Cardiac fibroblast (primary cell): ENCODE data around the gene SFTPD.
A peak's percentile ranks its signal among the peaks of the same experiment; 100 is the strongest.

Experiments
- DNase-seq, 2 donors: peaks; one replicate each; pipeline versions ENCODE4 v3.0.0 to v3.0.0-alpha.2; 2010; ENCODE audit warnings: low read depth in 2 of 2
- H3K4me3 ChIP-seq, 2 donors: replicated peaks in 1 of 2; 1 replicate in 1 of 2; 2 replicates in 1 of 2; pipeline ENCODE4 v1.5.1; 2011; ENCODE audit warnings: low read depth in 2 of 2, low read length in 2 of 2, mild to moderate bottlenecking in 2 of 2, moderate library complexity in 1 of 2
- TF ChIP-seq, protein P1 (sequence below): IDR thresholded peaks from one replicate; pipeline ENCODE4 v1.5.1; 2011; ENCODE audit warnings: low read depth, mild to moderate bottlenecking, low read length, inconsistent platforms

The SFTPD gene

DNA sequence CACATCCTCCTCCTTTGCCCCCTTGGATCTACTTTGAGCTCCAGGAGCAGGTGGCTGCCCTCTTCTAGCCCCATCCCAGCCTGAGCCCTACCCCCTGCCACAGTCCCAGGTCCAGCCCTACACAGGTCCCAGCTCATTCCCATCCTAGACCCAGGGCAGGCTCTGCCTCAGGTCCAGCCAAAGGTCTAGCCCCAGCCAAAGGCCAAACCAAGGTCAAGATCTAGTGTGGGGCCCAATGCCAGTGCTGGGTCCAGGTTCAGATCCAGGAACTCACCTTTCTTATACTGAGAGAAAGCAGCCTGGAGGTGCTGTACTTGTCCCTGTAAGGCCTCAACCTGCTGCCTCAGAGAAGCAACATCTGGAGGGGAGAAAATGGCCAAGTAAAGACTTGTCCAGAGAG, 8.5 kb downstream of the SFTPD start:
- DNase-seq, result no peak
- TF ChIP-seq, protein P1, sequence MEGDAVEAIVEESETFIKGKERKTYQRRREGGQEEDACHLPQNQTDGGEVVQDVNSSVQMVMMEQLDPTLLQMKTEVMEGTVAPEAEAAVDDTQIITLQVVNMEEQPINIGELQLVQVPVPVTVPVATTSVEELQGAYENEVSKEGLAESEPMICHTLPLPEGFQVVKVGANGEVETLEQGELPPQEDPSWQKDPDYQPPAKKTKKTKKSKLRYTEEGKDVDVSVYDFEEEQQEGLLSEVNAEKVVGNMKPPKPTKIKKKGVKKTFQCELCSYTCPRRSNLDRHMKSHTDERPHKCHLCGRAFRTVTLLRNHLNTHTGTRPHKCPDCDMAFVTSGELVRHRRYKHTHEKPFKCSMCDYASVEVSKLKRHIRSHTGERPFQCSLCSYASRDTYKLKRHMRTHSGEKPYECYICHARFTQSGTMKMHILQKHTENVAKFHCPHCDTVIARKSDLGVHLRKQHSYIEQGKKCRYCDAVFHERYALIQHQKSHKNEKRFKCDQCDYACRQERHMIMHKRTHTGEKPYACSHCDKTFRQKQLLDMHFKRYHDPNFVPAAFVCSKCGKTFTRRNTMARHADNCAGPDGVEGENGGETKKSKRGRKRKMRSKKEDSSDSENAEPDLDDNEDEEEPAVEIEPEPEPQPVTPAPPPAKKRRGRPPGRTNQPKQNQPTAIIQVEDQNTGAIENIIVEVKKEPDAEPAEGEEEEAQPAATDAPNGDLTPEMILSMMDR, result no peak
- no peak overlapping the region for H3K4me3 ChIP-seq

- TF ChIP-seq, protein P1, result no peak
- H3K4me3 ChIP-seq, result no peak overlapping the region
- no peak for DNase-seq
Measured at GRCh38 chr10:79939969-79940368, 8.9 kb downstream of the SFTPD start.

DNA sequence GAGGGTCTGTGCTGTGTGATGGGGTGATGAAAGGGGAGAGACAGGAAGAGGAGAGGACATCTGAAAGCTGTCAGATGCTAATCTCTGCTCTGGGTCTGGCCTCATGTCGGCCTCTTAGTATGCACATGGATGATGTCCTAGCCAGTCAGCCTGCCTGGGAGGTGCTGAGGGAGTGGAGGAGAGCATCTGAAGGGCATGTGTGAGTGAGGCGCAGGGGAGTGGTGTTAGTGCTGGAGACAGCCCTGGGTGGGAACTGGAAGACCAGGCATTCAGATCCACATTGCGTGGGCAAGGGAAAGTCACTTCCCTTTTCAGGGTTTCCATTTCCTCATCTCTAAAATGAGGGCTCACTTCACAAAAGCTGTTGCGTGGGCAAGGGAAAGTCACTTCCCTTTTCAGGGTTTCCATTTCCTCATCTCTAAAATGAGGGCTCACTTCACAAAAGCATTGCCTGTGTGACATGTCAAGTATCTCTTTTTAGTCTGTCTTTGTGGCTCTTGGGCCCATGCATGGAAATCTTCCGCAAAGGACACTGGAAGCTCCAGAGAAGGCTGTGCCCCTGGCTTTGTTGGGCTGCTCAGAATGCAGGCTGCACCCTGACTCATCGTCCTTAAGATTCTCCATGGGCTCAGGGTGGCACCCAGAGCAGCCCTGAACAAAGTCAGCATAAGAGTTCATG, 10.0 kb downstream of the SFTPD start:
- H3K4me3 ChIP-seq, result no peak overlapping the region
- no peak for DNase-seq
- TF ChIP-seq, protein P1, result no peak

DNA sequence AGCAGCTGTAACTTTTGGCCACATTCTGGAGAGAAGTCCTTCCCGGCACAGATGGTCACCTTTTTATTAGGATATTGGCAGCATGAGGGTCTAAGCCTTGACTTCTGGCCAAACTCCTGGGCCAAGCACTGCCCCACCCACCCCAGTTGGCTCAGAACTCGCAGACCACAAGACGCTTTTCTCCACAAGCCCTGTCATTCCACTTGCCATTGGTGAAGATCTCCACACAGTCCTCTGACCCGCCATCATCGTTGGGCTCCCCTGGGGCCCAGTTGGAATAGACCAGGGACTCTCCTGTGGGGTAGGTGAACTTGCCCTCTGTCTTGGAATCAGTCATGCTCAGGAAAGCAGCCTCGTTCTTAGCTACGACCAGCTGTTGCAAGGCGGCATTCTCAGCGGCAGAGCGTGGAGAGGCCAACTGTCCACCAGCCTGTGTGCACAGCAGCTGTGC, 11.2 kb downstream of the SFTPD start:
- TF ChIP-seq, protein P1, result no peak
- DNase-seq, result no peak
- H3K4me3 ChIP-seq, result no peak overlapping the region

- H3K4me3 ChIP-seq, result no peak overlapping the region
- TF ChIP-seq, protein P1, result no peak
- no peak for DNase-seq
Measured at GRCh38 chr10:79936625-79937615, 12.0 kb downstream of the SFTPD start.

- DNase-seq, result peak in 1 of 2 donors; percentile 54
- TF ChIP-seq, protein P1, result no peak
- no peak overlapping the region for H3K4me3 ChIP-seq
Measured at GRCh38 chr10:79933961-79934360, 14.9 kb downstream of the SFTPD start.
